T-helper 17 cell (primary cell): ENCODE data around the gene SRM. TPM values are rescaled to one million over a fixed set of nuclear protein-coding genes. Genes with fewer than 3 reads are reported as not detected.
"Not testable (repeated sequence)": the region's sequence is repeated elsewhere in the genome, so short reads cannot be mapped to it uniquely, and the experiment has no call there.

Source experiments
- ATAC-seq: fragments of 150-1000 bp; cut with Tn5 transposase; 2 replicates; pipeline ENCODE4 v1.10.0; 2021; ENCODE audit warnings: mild to moderate bottlenecking, moderate library complexity
- DNase-seq, 3 donors: peaks; one replicate each; pipeline versions ENCODE4 v3.0.0 to v3.0.0-alpha.2; 2020 to 2021
- H3K9me3 ChIP-seq: one replicate; pipeline ENCODE4 v1.7.0; 2013; ENCODE audit warnings: low read length, mild to moderate bottlenecking; ENCODE audit not compliant: control insufficient read depth, poor library complexity, severe bottlenecking
- H3K27ac Mint-ChIP-seq: one replicate; pipeline ENCODE4 v1.8.0; 2022; ENCODE audit warnings: mild to moderate bottlenecking, moderate library complexity, mixed read lengths
- H3K27me3 Mint-ChIP-seq: one replicate; pipeline ENCODE4 v1.8.0; 2022; ENCODE audit warnings: mixed read lengths
- H3K36me3 Mint-ChIP-seq: one replicate; pipeline ENCODE4 v1.8.0; 2022; ENCODE audit warnings: low read depth, mixed read lengths
- H3K4me1 Mint-ChIP-seq: one replicate; pipeline ENCODE4 v1.8.0; 2022; ENCODE audit warnings: mild to moderate bottlenecking, mixed read lengths
- H3K4me3 Mint-ChIP-seq: one replicate; pipeline ENCODE4 v1.8.0; 2022; ENCODE audit warnings: mild to moderate bottlenecking, moderate library complexity, mixed read lengths
- total RNA-seq, 4 donors: library from RNA in 2 of 4; stranded (reverse) in 2 of 4; gene quantifications; one replicate each; pipeline ENCODE4 v1.2.3 and lab custom pipeline; 2022 to 2026

SRM gene
- total RNA-seq, 2 donors from 2014 or later: 37.5 to 39.5 TPM

GRCh38 chr1:11030865-11031264 lies 29.0 kb downstream of the SRM start:
- DNase-seq: no peak
- no peak for ATAC-seq
- H3K27ac Mint-ChIP-seq: no peak overlapping the region

DNA sequence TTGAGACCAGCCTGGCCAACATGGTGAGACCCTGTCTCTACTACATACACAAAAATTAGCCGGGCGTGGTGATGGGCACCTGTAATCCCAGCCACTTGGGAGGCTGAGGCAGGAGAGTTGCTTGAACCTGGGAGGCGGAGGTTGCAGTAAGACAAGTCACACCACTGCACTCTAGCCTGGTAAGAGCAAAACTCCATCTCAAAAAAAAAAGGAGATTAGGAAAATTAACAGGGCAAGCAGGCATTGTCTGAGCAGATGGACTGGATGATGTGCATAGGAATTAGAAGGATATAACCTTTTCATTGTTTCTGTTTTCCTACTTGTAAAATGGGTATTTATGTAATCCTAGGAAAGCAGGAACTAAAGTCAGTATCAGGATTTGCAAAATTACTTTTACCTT lies 31.8 kb downstream of the SRM start:
- no peak for ATAC-seq
- H3K36me3 Mint-ChIP-seq: peaks cover 7% of the 10 kb centered on the region
- H3K4me1 Mint-ChIP-seq: peaks cover 7% of the 10 kb centered on the region
- H3K4me3 Mint-ChIP-seq: peak overlapping the region; percentile 36
- DNase-seq: no peak
- no peaks in the 10 kb centered on the region for H3K9me3 ChIP-seq
- no peak overlapping the region for H3K27ac Mint-ChIP-seq
- no peaks in the 10 kb centered on the region for H3K27me3 Mint-ChIP-seq

More at GRCh38 chr1:11030865-11031264, 29.0 kb downstream of the SRM start:
- no peaks in the 10 kb centered on the region for H3K9me3 ChIP-seq
- Mint-ChIP-seq H3K36me3 (no peaks in the 10 kb centered on the region), H3K4me1 (no peaks in the 10 kb centered on the region), H3K27me3 (no peaks in the 10 kb centered on the region), H3K4me3 (no peak overlapping the region)

DNA sequence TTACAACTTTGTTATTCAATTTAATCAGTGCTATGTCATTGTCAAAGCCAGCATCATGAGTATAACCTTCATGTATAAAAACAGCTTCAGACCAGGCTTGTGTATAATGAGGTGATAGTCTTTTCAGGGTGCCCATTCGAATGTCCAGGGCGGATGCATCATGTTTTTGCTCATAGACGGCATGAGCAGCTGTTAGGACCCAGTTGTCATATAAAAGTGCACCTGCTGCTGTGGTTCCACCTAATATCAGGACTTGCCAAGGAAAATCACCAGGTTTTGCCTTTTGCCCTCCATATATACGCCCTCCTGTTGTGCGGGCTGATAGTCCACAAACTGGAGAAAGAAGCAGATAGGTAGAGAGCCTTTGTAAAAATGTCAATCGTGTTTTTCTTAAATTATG lies 32.5 kb downstream of the SRM start:
- DNase-seq (no peak), ATAC-seq (no peak)
- Mint-ChIP-seq H3K4me3 (no peak overlapping the region), H3K36me3 (peaks cover 8% of the 10 kb centered on the region), H3K4me1 (peaks cover 10% of the 10 kb centered on the region), H3K27me3 (no peaks in the 10 kb centered on the region), H3K27ac (no peak overlapping the region)
- H3K9me3 ChIP-seq: no peaks in the 10 kb centered on the region

- no peak for ATAC-seq
- no peak overlapping the region for H3K27ac Mint-ChIP-seq
- no peaks in the 10 kb centered on the region for H3K27me3 Mint-ChIP-seq
- no peaks in the 10 kb centered on the region for H3K9me3 ChIP-seq
- H3K4me1 Mint-ChIP-seq: peaks cover 14% of the 10 kb centered on the region
- DNase-seq: no peak
- no peak overlapping the region for H3K4me3 Mint-ChIP-seq
- peaks cover 10% of the 10 kb centered on the region for H3K36me3 Mint-ChIP-seq
Measured at GRCh38 chr1:11026903-11027302, 32.9 kb downstream of the SRM start.

DNA sequence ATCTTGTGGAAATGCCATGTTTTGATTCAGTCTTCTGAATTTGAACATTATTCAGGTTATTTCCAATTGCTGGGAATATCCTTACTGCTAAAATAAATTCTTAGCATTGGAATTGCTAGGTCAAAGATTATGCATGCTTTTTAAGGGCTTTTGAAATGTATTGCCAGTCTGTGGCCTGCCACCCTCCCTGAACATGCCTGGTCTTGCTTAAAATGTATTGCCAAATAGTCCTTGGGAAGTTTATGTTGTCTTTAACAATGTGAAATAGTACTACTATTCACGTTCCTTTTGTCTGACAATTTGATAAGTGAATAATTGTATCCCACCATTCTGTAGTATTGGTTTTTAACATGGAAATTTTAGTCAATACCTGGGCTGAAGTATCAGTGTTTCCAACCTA lies 33.8 kb downstream of the SRM start:
- Mint-ChIP-seq H3K4me1 (peaks cover 15% of the 10 kb centered on the region), H3K36me3 (peaks cover 11% of the 10 kb centered on the region), H3K27ac (no peak overlapping the region), H3K4me3 (peak overlapping the region; percentile 52), H3K27me3 (no peaks in the 10 kb centered on the region)
- ATAC-seq (no peak), DNase-seq (no peak)
- no peaks in the 10 kb centered on the region for H3K9me3 ChIP-seq

GRCh38 chr1:11025618-11026017 lies 34.2 kb downstream of the SRM start:
- DNase-seq (no peak), ATAC-seq (no peak)
- peaks cover 15% of the 10 kb centered on the region for H3K4me1 Mint-ChIP-seq
- no peak overlapping the region for H3K27ac Mint-ChIP-seq
- no peaks in the 10 kb centered on the region for H3K9me3 ChIP-seq
- no peak overlapping the region for H3K4me3 Mint-ChIP-seq
- peaks cover 11% of the 10 kb centered on the region for H3K36me3 Mint-ChIP-seq
- no peaks in the 10 kb centered on the region for H3K27me3 Mint-ChIP-seq

DNA sequence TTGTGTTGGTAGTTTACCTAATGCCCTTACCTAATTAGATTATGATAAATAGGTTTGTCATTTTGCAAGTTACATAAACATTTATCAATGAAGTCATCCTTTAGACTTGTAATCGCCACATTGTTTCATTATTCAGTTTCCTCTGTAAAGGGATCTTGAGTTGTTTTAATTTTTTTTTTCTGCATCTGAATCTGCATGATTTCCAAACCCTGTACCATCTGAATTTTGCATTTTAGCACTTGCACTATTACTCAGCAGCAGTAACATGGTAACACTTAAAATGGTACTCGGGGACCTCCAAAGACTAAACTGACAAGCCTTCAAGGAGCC lies 35.0 kb downstream of the SRM start:
- Mint-ChIP-seq H3K4me3 (no peak overlapping the region), H3K27ac (peak overlapping the region; percentile 51), H3K4me1 (peaks cover 15% of the 10 kb centered on the region), H3K36me3 (peaks cover 11% of the 10 kb centered on the region), H3K27me3 (no peaks in the 10 kb centered on the region)
- no peak for ATAC-seq
- H3K9me3 ChIP-seq: no peaks in the 10 kb centered on the region
- DNase-seq: no peak

GRCh38 chr1:11024154-11024873 lies 35.5 kb downstream of the SRM start:
- no peaks in the 10 kb centered on the region for H3K27me3 Mint-ChIP-seq
- ATAC-seq (no peak), DNase-seq (no peak)
- no peaks in the 10 kb centered on the region for H3K9me3 ChIP-seq
- H3K4me3 Mint-ChIP-seq: no peak overlapping the region
- peak overlapping the region; percentile 51 for H3K27ac Mint-ChIP-seq
- peaks cover 15% of the 10 kb centered on the region for H3K4me1 Mint-ChIP-seq
- H3K36me3 Mint-ChIP-seq: peaks cover 11% of the 10 kb centered on the region

DNA sequence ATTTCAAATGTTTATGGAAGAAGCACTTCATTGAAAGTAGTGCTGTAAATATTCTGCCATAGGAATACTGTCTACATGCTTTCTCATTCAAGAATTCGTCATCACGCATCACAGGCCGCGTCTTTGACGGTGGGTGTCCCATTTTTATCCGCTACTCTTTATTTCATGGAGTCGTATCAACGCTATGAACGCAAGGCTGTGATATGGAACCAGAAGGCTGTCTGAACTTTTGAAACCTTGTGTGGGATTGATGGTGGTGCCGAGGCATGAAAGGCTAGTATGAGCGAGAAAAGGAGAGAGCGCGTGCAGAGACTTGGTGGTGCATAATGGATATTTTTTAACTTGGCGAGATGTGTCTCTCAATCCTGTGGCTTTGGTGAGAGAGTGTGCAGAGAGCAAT lies 36.6 kb downstream of the SRM start:
- H3K27me3 Mint-ChIP-seq: no peaks in the 10 kb centered on the region
- DNase-seq: no peak
- no peak for ATAC-seq
- H3K4me3 Mint-ChIP-seq: peak overlapping the region; percentile 33
- H3K36me3 Mint-ChIP-seq: peaks cover 11% of the 10 kb centered on the region
- peak overlapping the region; percentile 54 for H3K27ac Mint-ChIP-seq
- H3K4me1 Mint-ChIP-seq: peaks cover 21% of the 10 kb centered on the region
- H3K9me3 ChIP-seq: no peaks in the 10 kb centered on the region

DNA sequence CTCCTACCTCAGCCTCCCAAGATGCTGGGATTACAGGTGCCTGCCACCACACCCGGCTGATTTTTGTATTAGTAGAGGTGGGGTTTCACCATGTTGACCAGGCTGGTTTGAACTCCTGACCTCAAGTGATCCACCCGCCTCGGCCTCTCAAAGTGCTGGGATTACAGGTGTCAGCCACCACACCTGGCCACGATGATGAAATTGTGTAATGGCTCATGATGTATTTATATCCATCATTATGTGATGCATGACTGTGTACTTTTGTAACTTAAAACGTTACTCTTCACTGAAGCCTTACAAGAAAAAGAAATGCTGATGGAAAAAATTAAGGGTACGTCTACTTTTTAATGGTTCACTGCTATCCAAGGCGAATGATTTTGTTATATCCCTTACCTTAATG lies 39.8 kb downstream of the SRM start:
- H3K4me3 Mint-ChIP-seq: no peak overlapping the region
- no peak for DNase-seq
- peaks cover 31% of the 10 kb centered on the region for H3K4me1 Mint-ChIP-seq
- no peaks in the 10 kb centered on the region for H3K27me3 Mint-ChIP-seq
- H3K36me3 Mint-ChIP-seq: peaks cover 11% of the 10 kb centered on the region
- H3K9me3 ChIP-seq: no peaks in the 10 kb centered on the region
- no peak for ATAC-seq
- H3K27ac Mint-ChIP-seq: peak overlapping the region; percentile 75

- not testable (repeated sequence) for H3K27me3 Mint-ChIP-seq, H3K9me3 ChIP-seq, DNase-seq, H3K36me3 Mint-ChIP-seq, H3K4me3 Mint-ChIP-seq, ATAC-seq
- Mint-ChIP-seq H3K4me1 (peaks cover 35% of the 10 kb centered on the region), H3K27ac (peak overlapping the region; percentile 75)
Measured at GRCh38 chr1:11019358-11019757, 40.5 kb downstream of the SRM start.

GRCh38 chr1:11013160-11013531 lies 46.7 kb downstream of the SRM start:
- Mint-ChIP-seq H3K36me3 (no peaks in the 10 kb centered on the region), H3K4me3 (peak overlapping the region; percentile 91), H3K27ac (peak overlapping the region; percentile 94), H3K4me1 (peaks cover 22% of the 10 kb centered on the region), H3K27me3 (no peaks in the 10 kb centered on the region)
- DNase-seq: no peak
- no peaks in the 10 kb centered on the region for H3K9me3 ChIP-seq
- peak; percentile 0 for ATAC-seq

DNA sequence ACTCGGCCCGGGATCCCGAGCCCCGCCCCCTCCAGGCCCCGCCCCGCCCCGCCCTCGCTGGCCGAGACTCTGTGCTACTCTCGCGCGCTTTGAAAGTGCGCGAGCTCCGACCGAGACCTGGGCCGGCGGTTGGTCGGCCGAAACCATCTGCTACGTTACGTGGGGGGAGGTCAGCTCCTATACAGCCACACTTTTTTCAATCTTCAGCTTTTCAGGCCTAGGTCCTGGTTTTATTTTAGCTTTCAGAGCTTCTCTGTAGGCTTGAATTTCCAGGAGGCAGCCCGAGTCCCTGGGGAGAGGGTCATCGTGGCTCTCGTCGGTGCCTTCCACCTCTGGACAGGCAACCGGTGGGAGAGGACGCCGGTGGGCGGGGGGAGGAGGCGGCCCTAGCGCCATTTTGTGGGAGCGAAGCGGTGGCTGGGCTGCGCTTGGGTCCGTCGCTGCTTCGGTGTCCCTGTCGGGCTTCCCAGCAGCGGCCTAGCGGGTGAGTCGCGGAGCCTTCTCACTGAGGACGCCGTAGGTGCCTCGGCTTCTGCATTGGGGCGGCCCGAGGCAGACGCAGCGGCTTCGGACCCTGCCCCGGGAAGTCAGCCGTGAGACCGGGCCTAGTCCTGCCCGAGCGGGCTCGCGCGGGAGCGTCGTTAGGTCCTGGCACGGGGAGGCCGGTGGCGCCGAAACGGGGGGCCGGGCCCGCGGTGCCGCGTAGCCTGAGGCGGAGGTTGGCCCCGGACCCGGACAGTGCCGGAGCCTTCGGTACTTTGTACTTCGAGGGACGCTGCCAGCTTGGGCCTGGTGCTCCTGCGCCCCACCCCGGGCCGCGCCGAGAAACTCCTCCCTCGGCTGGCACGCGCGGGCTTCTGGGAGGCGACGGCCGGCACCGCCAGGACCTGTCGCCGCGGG lies 47.3 kb downstream of the SRM start, which contains the start of gene TARDBP:
Gene TARDBP (plus strand): TSS at position 395 of the 900 bp plus-strand sequence. CDS start 1,074 bp downstream, outside the sequence.
- DNase-seq: peak; percentile 81 to 84 (median 84)
- Mint-ChIP-seq H3K4me1 (peaks cover 21% of the 10 kb centered on the region), H3K4me3 (peak within 1 kb of the TSS; percentile 91), H3K36me3 (no peaks in the 10 kb centered on the region), H3K27ac (peak within 1 kb of the TSS; percentile 94), H3K27me3 (no peaks in the 10 kb centered on the region)
- peak; percentile 89 for ATAC-seq
- no peaks in the 10 kb centered on the region for H3K9me3 ChIP-seq
